HG02973 (cell line): ENCODE measurements around the gene PASD1.
"Not testable (repeated sequence)": the region's sequence is repeated elsewhere in the genome, so short reads cannot be mapped to it uniquely, and the experiment has no call there.

Experiments used
- ATAC-seq: cut with Tn5 transposase; IDR thresholded peaks from one replicate; pipeline ENCODE4 v1.9.1; 2021; ENCODE audit warnings: moderate library complexity; ENCODE audit not compliant: unreplicated experiment

PASD1 gene, protein sequence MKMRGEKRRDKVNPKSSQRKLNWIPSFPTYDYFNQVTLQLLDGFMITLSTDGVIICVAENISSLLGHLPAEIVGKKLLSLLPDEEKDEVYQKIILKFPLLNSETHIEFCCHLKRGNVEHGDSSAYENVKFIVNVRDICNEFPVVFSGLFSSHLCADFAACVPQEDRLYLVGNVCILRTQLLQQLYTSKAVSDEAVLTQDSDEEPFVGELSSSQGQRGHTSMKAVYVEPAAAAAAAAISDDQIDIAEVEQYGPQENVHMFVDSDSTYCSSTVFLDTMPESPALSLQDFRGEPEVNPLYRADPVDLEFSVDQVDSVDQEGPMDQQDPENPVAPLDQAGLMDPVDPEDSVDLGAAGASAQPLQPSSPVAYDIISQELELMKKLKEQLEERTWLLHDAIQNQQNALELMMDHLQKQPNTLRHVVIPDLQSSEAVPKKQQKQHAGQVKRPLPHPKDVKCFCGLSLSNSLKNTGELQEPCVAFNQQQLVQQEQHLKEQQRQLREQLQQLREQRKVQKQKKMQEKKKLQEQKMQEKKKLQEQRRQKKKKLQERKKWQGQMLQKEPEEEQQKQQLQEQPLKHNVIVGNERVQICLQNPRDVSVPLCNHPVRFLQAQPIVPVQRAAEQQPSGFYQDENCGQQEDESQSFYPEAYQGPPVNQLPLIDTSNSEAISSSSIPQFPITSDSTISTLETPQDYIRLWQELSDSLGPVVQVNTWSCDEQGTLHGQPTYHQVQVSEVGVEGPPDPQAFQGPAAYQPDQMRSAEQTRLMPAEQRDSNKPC

DNA sequence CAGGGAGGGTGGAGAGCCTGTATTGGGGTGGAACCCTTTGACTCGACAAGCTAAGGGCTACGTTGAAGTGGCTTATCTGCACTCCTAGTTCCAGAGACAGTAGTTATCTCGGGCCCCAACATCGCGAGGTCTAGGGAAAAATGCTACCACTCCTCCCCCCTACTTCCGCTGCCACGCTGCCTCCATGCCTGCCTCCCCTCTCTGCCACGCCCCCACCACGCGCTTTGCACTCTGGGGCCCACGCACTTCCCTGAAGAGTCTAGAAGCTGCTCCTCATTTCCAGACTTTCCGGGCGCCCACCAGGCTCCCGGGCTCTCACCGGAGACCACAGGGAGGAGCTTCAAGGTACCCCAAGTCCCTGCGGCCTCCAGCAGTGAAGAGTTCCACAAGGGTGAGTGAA lies at the start of gene PASD1:
Gene PASD1 (plus strand): TSS at position 227 of the 400 bp plus-strand sequence. CDS start 37,879 bp downstream, outside the sequence.
- ATAC-seq = no peak

DNA sequence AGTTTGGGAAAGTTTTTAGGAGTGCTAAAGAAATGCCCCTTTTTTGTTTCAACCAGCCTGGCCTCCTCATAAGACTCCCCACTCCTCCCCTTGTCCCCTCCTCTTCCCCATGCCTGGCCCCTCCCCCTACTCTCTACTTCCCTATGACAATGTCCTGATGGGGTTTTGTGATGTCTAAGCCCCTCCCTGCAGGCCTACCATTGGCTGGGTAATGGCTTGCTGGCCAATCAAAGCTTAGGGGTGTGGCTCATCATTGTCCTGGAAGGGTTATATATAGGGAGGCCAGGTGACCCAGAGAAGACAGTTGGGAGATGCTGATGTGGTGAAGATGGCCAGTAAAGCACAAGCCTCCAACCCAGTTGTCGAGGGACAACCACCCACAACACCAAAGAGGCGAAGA lies 48.2 kb upstream of the PASD1 start:
- no peak for ATAC-seq

DNA sequence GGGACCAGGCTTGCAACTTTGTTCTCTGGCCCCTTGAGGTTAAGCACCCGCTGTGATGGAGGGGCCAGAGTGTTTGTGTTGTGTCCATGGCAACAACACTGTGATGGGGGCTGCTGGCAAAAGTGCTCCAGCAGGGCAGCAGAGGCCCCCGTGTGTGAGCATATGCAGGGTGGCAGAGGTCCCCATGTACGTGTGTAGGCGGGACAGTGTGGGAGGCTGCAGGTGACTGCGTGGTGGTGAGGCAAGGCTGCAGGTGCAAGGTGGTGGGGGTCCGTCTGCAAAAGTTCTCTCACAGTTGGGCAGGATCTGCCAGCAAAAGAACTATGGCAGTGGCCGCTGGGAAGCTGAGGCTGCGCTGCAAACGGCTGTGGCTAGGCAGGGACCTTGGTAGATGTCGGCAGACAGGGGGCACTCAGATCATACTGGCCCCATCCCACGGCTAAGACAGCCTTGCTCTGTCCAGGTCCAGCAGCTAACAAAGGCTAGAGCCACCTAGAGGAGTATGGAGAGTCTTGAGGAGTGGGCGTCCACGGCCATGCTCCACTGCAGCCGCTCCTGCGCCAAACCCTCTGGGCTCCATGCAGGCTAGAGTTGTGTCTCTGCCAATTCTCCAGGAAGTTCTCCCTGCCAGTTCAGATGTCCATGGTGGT lies 46.8 kb upstream of the PASD1 start:
- ATAC-seq = no peak

DNA sequence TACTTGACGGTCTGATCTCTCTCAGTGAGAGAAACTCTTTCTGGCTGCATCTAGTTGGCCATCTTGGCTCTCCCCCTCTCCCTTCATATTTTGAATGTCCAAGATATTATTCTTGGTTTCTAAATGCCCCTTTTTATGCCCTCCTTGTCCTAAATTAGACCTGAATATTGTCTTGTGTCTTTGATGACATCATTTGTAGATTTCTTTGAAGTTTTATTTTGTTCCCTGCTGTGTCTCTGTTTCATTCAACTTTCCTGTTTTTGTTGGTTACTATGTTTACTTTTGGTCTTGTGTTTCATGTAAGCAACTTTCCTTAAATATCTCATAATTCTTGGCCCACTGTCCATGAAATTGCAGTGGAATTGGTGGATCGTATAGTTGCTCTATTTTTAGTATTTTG lies 46.1 kb upstream of the PASD1 start:
- no peak for ATAC-seq

DNA sequence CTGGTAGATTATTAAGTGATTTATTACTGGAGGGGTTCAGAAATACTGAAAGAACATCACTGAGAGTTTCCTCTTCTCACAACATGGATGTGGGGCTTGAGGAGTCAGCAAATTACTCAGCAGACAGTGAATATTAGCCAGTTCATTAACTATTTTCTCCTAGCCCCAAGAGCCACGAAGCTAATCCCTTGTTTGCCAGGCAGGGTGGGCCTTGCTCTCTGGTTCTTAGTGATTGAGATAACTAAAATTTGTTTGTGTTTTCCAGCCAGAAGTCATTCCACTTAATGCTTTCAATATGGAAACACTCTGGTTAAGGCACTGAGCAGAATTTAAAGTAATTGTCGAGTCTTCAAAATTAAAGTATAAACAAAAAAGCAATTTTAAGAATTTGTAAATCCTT lies 40.1 kb upstream of the PASD1 start:
- ATAC-seq = no peak

DNA sequence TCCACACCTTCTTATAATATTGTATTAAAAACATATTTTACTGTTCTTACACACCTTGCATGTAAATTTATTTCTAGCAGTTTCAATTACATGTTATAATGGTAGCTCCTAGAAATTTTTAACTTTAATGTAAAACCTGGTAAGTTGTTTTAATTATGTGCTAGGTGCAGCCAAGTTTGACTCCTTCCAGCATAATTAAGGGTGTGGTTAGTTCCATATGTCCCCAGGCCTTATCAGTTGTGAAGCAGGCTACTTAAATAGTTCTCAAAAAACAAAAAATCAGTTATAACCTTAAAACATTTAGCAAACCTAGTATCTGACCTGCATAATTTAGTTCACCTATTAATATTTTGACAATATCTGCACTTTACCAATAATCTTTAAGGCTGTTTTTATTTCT lies 26.9 kb upstream of the PASD1 start:
- no peak for ATAC-seq

DNA sequence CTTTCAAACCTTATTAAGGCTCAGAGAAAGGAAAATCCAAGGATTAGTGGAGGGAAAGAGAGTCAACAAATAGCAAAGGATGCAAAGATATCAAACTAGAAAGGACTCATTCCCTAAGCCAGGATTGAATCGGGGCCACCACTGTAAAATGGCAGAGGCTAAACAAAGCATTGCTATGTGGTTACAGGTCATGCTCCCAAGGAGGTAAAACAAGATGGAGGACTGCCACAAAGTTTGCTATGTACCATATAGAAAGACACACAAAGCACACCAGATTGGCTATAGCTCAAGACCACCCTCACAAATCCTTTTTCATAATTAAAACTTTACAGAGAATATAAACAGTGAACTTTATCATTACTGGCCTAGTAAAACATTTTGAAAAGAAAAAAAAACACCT lies 25.9 kb upstream of the PASD1 start:
- ATAC-seq = no peak

DNA sequence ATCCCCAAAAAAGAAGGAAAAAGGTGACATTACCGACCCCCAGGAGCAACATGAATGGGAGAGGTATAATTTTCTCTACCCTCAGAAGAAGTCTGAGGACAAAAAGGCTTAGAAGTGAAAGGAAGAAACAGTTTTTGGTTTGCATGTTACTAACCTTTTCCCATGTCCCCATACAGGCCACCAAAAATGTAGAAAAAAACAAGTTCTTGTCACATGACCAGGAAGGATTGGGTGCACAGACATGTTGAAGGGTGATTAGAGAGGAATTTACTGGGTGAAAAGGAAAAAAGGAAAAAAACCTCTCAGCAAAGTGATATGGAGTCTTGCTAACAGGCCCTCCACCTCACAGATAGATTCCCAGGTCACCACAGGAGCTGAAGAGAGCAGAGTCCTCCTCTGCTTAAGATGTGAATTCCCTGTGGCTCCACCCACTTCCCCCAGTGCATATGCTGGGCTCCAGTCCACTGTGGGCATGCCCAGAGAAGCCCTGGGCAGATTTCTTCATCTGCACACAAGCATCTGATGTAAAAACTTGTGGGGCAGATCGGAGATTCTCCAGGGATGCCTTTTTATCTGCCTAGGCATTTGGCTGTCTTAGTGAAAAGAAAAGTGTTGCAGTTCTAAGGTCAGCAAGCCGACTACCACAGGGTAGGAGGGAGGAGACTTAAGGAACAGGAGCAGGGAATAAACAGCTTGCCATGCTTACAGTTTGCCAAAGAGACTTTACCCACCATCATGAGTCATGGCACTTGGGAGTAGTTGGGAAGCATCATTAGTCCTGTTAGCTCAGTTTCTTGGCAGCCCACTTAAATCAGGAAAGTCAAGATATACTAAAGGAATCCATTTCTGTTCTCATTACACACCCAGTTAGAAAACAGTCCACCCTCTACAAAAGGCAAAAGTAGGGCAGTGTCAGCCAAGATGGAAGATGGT lies 25.0 kb upstream of the PASD1 start:
- ATAC-seq = no peak

DNA sequence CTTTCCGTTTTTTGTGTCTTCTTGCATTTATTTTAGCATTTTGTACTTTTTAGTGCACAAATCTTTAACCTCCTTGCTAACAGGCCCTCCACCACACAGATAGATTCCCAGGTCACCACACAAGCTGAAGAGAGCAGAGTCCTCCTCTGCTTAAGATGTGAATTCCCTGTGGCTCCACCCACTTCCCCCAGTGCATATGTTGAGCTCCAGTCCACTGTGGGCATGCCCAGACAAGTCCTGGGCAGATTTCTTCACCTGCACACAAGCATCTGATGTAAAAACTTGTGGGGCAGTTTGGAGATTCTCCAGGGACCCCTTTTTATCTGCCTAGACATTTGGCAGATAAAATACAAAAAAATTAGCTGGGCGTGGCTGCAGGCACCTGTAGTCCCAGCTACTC lies 19.8 kb upstream of the PASD1 start:
- no peak for ATAC-seq

DNA sequence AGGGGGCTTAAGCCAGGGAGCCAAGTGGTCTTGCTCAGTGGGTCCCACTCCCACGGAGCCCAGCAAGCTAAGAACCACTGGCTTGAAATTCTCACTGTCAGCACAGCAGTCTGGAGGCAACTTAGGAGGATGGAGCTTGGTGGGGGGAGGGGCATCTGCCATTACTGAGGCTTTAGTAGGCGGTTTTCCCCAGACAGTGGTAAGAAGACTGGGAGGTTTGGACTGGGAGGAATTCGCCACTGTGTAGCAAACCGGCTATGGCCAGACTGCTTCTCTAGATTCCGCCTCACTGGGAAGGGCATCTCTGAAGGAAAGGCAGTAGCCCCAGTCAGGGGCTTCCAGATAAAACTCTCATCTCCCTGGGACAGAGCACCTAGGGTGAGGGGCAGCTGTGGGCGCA lies 17.2 kb upstream of the PASD1 start:
- not testable (repeated sequence) for ATAC-seq

DNA sequence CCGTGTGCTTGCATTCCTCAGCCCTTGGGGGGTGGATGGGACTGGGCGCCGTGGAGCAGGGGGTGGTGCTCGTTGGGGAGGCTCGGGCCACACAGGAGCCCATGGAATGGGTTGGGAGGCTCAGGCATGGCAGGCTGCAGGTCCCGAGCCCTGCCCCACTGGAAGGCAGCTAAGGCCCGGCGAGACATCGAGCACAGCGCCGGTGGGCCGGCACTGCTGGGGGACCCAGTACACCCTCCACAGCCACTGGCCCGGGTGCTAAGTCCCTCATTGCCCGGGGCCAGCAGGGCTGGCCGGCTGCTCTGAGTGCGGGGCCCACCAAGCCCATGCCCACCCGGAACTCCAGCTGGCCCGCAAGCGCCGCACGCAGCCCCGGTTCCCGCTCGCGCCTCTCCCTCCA lies 12.3 kb upstream of the PASD1 start:
- not testable (repeated sequence) for ATAC-seq

DNA sequence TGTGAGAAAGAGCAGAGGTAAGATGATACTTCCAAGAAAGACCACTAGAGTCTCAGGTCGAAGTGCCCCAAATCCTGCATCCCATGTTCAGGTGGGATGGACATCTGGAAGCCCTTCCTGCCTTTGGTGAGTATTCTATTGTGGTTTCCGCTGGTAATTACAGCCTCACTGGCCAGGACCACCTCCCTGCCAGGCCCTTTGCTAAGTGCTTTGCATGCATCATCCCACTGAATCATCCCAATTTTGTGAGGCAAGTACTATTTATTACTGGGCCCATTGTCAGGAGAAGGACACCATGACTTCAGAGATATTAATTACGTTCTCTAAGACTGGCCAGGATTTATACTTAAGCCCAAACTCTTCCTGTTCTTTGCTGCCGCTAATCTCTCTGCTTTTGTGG lies 10.7 kb upstream of the PASD1 start:
- no peak for ATAC-seq

DNA sequence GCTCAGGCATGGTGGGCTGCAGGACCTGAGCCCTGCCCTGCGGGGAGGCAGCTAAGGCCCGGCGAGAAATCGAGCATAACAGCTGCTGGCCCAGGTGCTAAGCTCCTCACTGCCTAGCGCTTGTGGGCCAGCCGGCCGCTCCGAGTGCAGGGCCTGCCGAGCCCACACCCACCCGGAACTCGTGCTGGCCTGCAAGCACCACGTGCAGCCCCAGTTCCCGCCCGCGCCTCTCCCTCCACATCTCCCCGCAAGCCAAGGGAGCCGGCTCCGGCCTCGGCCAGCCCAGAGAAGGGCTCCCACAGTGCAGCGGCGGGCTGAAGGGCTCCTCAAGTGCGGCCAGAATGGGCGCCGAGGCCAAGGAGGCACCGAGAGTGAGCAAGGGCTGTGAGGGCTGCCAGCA lies 8.2 kb upstream of the PASD1 start:
- ATAC-seq = not testable (repeated sequence)

DNA sequence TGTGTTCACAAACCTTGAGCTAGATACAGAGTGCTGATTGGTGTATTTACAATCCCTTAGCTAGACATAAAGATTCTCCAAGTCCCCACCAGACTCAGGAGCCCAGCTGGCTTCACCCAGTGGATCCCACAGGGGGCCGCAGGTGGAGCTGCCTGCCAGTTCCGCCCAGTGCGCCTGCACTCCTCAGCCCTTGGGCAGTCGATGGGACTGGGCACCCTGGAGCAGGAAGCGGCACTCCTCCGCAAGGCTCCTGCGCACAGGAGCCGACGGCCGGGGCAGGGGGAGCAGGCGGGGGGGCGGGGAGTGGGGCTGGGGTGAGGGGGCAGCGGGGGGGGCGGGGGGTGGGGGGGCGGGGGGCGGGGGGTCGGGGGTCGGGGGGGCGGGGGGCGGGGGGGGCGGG lies 990 bp upstream of the PASD1 start:
- ATAC-seq = not testable (repeated sequence)

DNA sequence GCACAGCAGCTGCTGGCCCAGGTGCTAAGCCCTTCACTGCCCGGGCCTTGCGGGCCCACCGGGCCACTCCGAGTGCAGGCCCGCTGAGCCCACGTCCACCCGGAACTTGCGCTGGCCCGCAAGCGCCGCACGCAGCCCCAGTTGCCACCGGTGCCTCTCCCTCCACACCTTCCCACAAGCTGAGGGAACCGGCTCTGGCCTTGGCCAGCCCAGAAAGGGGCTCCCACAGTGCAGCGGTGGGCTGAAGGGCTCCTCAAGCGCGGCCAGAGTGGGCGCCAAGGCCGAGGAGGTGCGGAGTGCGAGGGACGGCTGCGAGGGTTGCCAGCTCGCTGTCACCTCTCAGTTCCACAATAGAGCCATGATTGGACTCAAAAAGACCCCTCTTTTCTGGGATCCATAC lies 472 bp upstream of the PASD1 start:
- ATAC-seq = not testable (repeated sequence)

DNA sequence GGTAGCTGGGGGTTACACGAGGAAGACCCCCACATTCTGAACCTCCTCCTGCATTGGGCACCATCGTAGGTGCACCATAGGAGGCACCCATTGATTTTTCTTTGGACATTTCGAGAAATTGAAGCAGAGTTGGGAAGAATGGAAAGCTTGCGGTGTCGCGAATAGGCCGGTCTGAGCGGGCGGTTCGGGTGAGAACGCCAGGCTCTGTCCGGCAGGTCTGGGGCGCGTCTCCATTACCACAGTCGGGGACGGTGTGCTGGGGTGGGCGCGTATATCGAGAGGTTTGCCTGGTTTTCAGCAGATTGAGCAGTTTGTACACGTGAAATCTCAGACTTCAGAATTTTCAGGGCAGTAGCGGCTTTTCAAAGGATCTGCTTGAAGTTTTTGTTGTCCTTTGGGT lies 560 bp downstream of the PASD1 start:
- ATAC-seq = no peak

DNA sequence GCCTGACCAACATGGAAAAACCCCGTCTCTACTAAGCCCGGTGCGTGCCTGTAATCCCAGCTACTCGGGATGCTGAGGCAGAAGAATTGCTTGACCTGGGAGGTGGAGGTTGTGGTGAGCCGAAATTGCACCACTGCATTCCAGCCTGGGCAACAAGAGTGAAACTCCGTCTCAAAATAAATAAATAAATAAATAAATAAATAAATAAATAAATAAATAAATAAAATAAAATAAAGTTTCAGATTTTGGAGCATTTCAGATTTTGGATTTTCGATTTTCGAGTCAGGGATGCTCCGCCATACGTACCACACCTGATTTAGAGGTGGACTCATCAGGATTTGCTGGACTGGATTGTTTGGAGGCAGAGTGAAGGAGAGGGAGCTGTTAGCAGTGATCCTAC lies 3.4 kb downstream of the PASD1 start:
- ATAC-seq = not testable (repeated sequence)

DNA sequence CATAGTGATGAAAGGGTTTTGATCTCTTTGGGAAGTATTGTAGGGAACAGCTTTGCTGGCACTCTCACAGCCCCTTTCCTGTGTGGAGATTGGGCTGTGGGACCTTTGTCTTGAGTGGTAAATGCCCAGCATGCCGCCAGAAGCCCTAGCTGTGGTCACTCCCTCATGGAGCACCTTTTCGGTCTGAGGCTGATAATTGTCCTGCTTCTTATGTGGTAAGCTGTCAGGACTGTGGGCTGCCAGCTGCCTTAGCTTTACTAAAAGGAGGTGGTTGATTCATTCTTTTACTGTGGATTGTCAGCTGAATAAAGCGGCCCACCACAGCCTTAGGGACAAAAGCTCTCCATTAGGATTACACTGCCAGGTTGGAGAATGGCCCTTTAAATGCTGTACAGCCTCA lies 7.1 kb downstream of the PASD1 start:
- ATAC-seq = no peak

DNA sequence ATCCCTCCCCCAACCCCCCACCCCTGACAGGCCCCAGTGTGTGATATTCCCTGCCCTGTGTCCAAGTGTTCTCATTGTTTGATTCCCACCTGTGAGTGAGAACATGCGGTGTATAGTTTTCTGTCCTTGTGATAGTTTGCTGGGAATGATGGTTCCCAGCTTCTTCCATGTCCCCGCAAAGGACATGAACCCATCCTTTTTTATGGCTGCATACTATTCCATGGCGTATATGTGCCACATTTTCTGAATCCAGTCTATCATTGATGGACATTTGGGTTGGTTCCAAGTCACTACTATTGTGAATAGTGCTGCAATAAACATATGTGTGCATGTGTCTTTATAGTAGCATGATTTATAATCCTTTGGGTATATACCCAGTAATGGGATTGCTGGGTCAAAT lies 29.9 kb downstream of the PASD1 start:
- not testable (repeated sequence) for ATAC-seq

DNA sequence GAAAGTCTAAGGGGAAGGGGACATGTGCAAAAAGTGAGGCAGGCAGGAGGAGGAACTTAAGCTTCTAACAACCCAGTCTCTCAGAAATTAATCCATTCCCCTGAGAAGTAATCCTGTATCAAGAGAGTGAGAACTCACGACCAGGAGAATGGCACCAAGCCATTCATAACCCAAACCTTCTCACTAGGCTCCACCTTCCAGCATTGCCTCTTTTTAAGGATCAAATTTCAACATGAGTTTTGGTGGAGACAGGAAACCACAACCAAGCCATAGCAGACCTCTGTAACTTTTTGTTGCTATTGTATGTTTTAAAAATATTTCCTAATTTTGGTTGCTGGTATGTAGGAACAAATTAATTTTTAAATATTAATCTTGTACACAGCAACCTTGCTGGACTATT lies 32.8 kb downstream of the PASD1 start:
- ATAC-seq = no peak

DNA sequence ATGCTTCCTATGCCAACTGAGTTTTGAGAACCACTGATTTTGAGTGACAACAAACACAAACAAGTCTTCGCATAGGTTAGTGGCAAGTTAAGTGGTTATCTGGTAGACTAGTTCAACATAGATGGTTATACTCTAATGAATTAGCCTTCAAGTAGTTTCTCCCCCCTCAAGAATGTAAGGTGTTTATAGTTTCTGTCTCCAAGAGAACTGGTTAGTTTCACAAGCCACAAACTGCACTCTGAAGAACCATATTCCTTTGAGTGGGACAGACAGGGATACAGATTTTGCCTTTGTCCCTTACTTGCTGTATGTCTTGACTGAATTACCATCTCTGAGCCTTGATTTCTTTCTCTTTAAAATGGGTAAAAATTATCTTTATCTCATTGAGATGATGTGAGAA lies 41.5 kb downstream of the PASD1 start:
- no peak for ATAC-seq
